Epithelial cell of esophagus (primary cell): ENCODE results near the gene PRCD.

Experiments used
- DNase-seq: peaks from one replicate; pipeline ENCODE4 v3.0.0; 2010; ENCODE audit warnings: low read depth
- H3K4me3 ChIP-seq: 2 replicates; pipeline ENCODE4 v1.5.1; 2011; ENCODE audit warnings: mild to moderate bottlenecking, low read length, control low read depth
- CTCF ChIP-seq: IDR thresholded peaks from 2 replicates; pipeline ENCODE4 v1.5.1; 2011; ENCODE audit warnings: low read depth, mild to moderate bottlenecking, low read length, control low read depth, inconsistent platforms; ENCODE audit not compliant: insufficient read depth; ENCODE audit errors: missing control alignments

The PRCD gene

GRCh38 chr17:76493505-76494167, 46.2 kb upstream of the PRCD start:
- no peak overlapping the region for H3K4me3 ChIP-seq
- DNase-seq = no peak
- no peak for TF ChIP-seq CTCF

- H3K4me3 ChIP-seq = no peak overlapping the region
- TF ChIP-seq CTCF = no peak
- DNase-seq = no peak
Observed at GRCh38 chr17:76495663-76496400, 44.0 kb upstream of the PRCD start.

GRCh38 chr17:76496464-76496863, 43.4 kb upstream of the PRCD start:
- no peak overlapping the region for H3K4me3 ChIP-seq
- no peak for DNase-seq
- TF ChIP-seq CTCF = no peak

- no peak for DNase-seq
- H3K4me3 ChIP-seq = no peak overlapping the region
- TF ChIP-seq CTCF = no peak
Observed at GRCh38 chr17:76497699-76497978, 42.2 kb upstream of the PRCD start.

GRCh38 chr17:76497979-76498875, 41.6 kb upstream of the PRCD start:
- H3K4me3 ChIP-seq = no peak overlapping the region
- peak; percentile 95 for DNase-seq
- TF ChIP-seq CTCF = no peak

GRCh38 chr17:76498876-76499251, 41.0 kb upstream of the PRCD start:
- H3K4me3 ChIP-seq = no peak overlapping the region
- no peak for DNase-seq
- TF ChIP-seq CTCF = no peak

GRCh38 chr17:76499267-76499667, 40.6 kb upstream of the PRCD start:
- no peak for TF ChIP-seq CTCF
- peak; percentile 42 for DNase-seq
- peak overlapping the region; percentile 89 for H3K4me3 ChIP-seq
